ENCODE data around the gene CCRL2. TPM values are rescaled to one million over a fixed set of nuclear protein-coding genes. Genes with fewer than 3 reads are reported as not detected.
"Not testable (repeated sequence)": the region's sequence is repeated elsewhere in the genome, so short reads cannot be mapped to it uniquely, and the experiment has no call there.

The CCRL2 gene
- total RNA-seq, 1 experiment from 2014 or later: not detected

GRCh38 chr3:46431905-46432304 is 24.8 kb downstream of the CCRL2 start:
- not testable (repeated sequence) for H2BK12ac ChIP-seq (ENCODE audit: insufficient read length, low read depth, low read length); H3K4ac ChIP-seq (ENCODE audit: low read depth, low read length); H2BK5ac ChIP-seq (ENCODE audit: insufficient read length, low read length); H3K56ac ChIP-seq (ENCODE audit: insufficient read length, low read depth, low read length); H3K14ac ChIP-seq (ENCODE audit: insufficient read depth, low read length); H4K91ac ChIP-seq (ENCODE audit: insufficient read length, low read depth, low read length); H2BK15ac ChIP-seq (ENCODE audit: low read depth, low read length); H2BK120ac ChIP-seq (ENCODE audit: low read depth, low read length, poor library complexity, severe bottlenecking); H3K79me1 ChIP-seq (ENCODE audit: insufficient read depth, low read depth, low read length, poor library complexity, severe bottlenecking); H3K23me2 ChIP-seq (ENCODE audit: insufficient read length, low read depth, low read length, poor library complexity, severe bottlenecking); DNase-seq; H3K27me3 Mint-ChIP-seq (ENCODE audit: low read depth); H2AK5ac ChIP-seq (ENCODE audit: insufficient read length, low read length); H3K79me2 ChIP-seq (ENCODE audit: insufficient read depth, low read length); H3K9ac ChIP-seq (ENCODE audit: extremely low read depth, insufficient read length, low read length); H3K27ac ChIP-seq (ENCODE audit: insufficient read length, low read depth, low read length); H3K18ac ChIP-seq (ENCODE audit: insufficient read length, low read depth, low read length); H3K27ac Mint-ChIP-seq; H3K9me3 ChIP-seq (ENCODE audit: control insufficient read depth, low read depth, low read length); H3T11ph ChIP-seq (ENCODE audit: low read length); H3K4me3 Mint-ChIP-seq; H4K20me1 ChIP-seq (ENCODE audit: control insufficient read depth, insufficient read depth, insufficient read length); H3K27me3 ChIP-seq (ENCODE audit: insufficient read depth, low read length); H3K23ac ChIP-seq (ENCODE audit: insufficient read length, low read depth, low read length); H3K4me2 ChIP-seq (ENCODE audit: insufficient read depth, insufficient read length, low read length); H4K5ac ChIP-seq (ENCODE audit: insufficient read length, low read depth, low read length); H4K8ac ChIP-seq (replicated peaks; ENCODE audit: insufficient read length, low read depth, low read length); H3K4me1 ChIP-seq (ENCODE audit: insufficient read depth, low read length); H2AFZ ChIP-seq (ENCODE audit: low read length); H2BK20ac ChIP-seq (ENCODE audit: low read depth, low read length, poor library complexity, severe bottlenecking)
- peaks cover 6 to 12% (median 6%) of the 10 kb centered on the region in 3 experiments; a peak in 6 of 7 replicates for H3K36me3 Mint-ChIP-seq (ENCODE audit: insufficient read depth in 1 of 3, low read depth in 3 of 3)
- no CpG with 5 or more reads among the region's 5 CpGs for WGBS (ENCODE audit: extremely low coverage, insufficient read length, low lambda C conversion rate)
- H3K9me3 Mint-ChIP-seq: peaks cover 15 to 24% of the 10 kb centered on the region in 2 experiments
- peaks cover 10 to 12% of the 10 kb centered on the region in 2 experiments; a peak in 2 of 4 replicates for H3K4me1 Mint-ChIP-seq

- not testable (repeated sequence) for H3K9ac ChIP-seq (ENCODE audit: extremely low read depth, insufficient read length, low read length); H3K4me1 ChIP-seq (ENCODE audit: insufficient read depth, low read length); H3K79me2 ChIP-seq (ENCODE audit: insufficient read depth, low read length); H3K18ac ChIP-seq (ENCODE audit: insufficient read length, low read depth, low read length); H3K4ac ChIP-seq (ENCODE audit: low read depth, low read length); H2AFZ ChIP-seq (ENCODE audit: low read length); H3K9me3 ChIP-seq (ENCODE audit: control insufficient read depth, low read depth, low read length); H4K91ac ChIP-seq (ENCODE audit: insufficient read length, low read depth, low read length); H2BK20ac ChIP-seq (ENCODE audit: low read depth, low read length, poor library complexity, severe bottlenecking); H2BK15ac ChIP-seq (ENCODE audit: low read depth, low read length); H3K79me1 ChIP-seq (ENCODE audit: insufficient read depth, low read depth, low read length, poor library complexity, severe bottlenecking); H2BK5ac ChIP-seq (ENCODE audit: insufficient read length, low read length); H3K4me3 Mint-ChIP-seq; H2AK5ac ChIP-seq (ENCODE audit: insufficient read length, low read length); H3K27me3 Mint-ChIP-seq (ENCODE audit: low read depth); DNase-seq; H3K4me1 Mint-ChIP-seq; H3T11ph ChIP-seq (ENCODE audit: low read length); H3K4me2 ChIP-seq (ENCODE audit: insufficient read depth, insufficient read length, low read length); H2BK12ac ChIP-seq (ENCODE audit: insufficient read length, low read depth, low read length); H3K23ac ChIP-seq (ENCODE audit: insufficient read length, low read depth, low read length); H3K23me2 ChIP-seq (ENCODE audit: insufficient read length, low read depth, low read length, poor library complexity, severe bottlenecking); H3K14ac ChIP-seq (ENCODE audit: insufficient read depth, low read length); H4K20me1 ChIP-seq (ENCODE audit: control insufficient read depth, insufficient read depth, insufficient read length); H4K5ac ChIP-seq (ENCODE audit: insufficient read length, low read depth, low read length); H3K27me3 ChIP-seq (ENCODE audit: insufficient read depth, low read length); H4K8ac ChIP-seq (replicated peaks; ENCODE audit: insufficient read length, low read depth, low read length); H3K27ac ChIP-seq (ENCODE audit: insufficient read length, low read depth, low read length); H3K27ac Mint-ChIP-seq; H3K56ac ChIP-seq (ENCODE audit: insufficient read length, low read depth, low read length); H2BK120ac ChIP-seq (ENCODE audit: low read depth, low read length, poor library complexity, severe bottlenecking)
- WGBS (ENCODE audit: extremely low coverage, insufficient read length, low lambda C conversion rate): no CpG with 5 or more reads among the region's 4 CpGs
- Mint-ChIP-seq H3K9me3 (peaks cover 15 to 24% of the 10 kb centered on the region in 2 experiments), H3K36me3 (ENCODE audit: insufficient read depth in 1 of 3, low read depth in 3 of 3) (peaks cover 6 to 12% (median 6%) of the 10 kb centered on the region in 3 experiments)
These were observed 26.1 kb downstream of the CCRL2 start for GRCh38 chr3:46433118-46433517.

Measured in H9 (cell line).